Liver (tissue), 9 donors: ENCODE results near the gene STK32C. TPM values are rescaled to one million over a fixed set of nuclear protein-coding genes. Genes with fewer than 3 reads are reported as not detected.

ENCODE experiments used
- DNase-seq: peaks from one replicate; pipeline ENCODE4 v3.0.0-alpha.2; 2017; ENCODE audit warnings: low spot score
- H3K27ac ChIP-seq, 2 donors: one replicate each; pipeline ENCODE4 v1.7.0; 2013; ENCODE audit warnings: inconsistent platforms in 2 of 2, low read length in 2 of 2, control low read depth in 1 of 2, low read depth in 1 of 2, mild to moderate bottlenecking in 1 of 2
- H3K27me3 ChIP-seq, 4 donors: one replicate each; pipeline versions ENCODE4 v1.6.1 to v1.7.0; 2013; ENCODE audit warnings: low read length in 3 of 4, inconsistent platforms in 1 of 4, mild to moderate bottlenecking in 1 of 4, moderate library complexity in 1 of 4; ENCODE audit not compliant: control insufficient read depth in 4 of 4, insufficient read depth in 4 of 4
- H3K36me3 ChIP-seq, 4 donors: one replicate each; pipeline versions ENCODE4 v1.6.1 to v1.7.0; 2013; ENCODE audit warnings: low read length in 3 of 4, mild to moderate bottlenecking in 3 of 4, low read depth in 1 of 4, moderate library complexity in 1 of 4; ENCODE audit not compliant: control insufficient read depth in 4 of 4, insufficient read depth in 3 of 4
- H3K4me1 ChIP-seq, 4 donors: one replicate each; pipeline versions ENCODE4 v1.6.1 to v1.7.0; 2013; ENCODE audit warnings: low read length in 3 of 4, mild to moderate bottlenecking in 3 of 4, moderate library complexity in 1 of 4; ENCODE audit not compliant: control insufficient read depth in 4 of 4, insufficient read depth in 4 of 4
- H3K4me3 ChIP-seq, 3 donors: one replicate each; pipeline versions ENCODE4 v1.6.1 to v1.7.0; 2013; ENCODE audit warnings: low read length in 3 of 3, control low read depth in 1 of 3, low read depth in 1 of 3, mild to moderate bottlenecking in 1 of 3
- H3K9ac ChIP-seq, 2 donors: one replicate each; pipeline ENCODE4 v1.7.0; 2013; ENCODE audit warnings: low read length in 2 of 2, mild to moderate bottlenecking in 2 of 2, moderate library complexity in 2 of 2, control low read depth in 1 of 2, low read depth in 1 of 2
- H3K9me3 ChIP-seq, 4 donors: one replicate each; pipeline versions ENCODE4 v1.6.1 to v1.7.0; 2013; ENCODE audit warnings: low read length in 3 of 4; ENCODE audit not compliant: control insufficient read depth in 4 of 4
- ATF3 ChIP-seq: IDR thresholded peaks from 2 replicates; pipeline ENCODE4 v1.6.1; 2016; ENCODE audit warnings: antibody characterized with exemption
- CTCF ChIP-seq: fragments of 150-350 bp; IDR thresholded peaks from 2 replicates; pipeline ENCODE4 v1.5.1; 2017; ENCODE audit warnings: improper control_type of control experiment, low read depth, low read length; ENCODE audit not compliant: missing input control
- EGR1 ChIP-seq, 2 donors: IDR thresholded peaks; 2 replicates each; pipeline ENCODE4 v1.6.1; 2016 to 2018; ENCODE audit warnings: antibody characterized with exemption in 2 of 2, low read depth in 2 of 2
- FOXA1 ChIP-seq: IDR thresholded peaks from 2 replicates; pipeline ENCODE4 v1.6.1; 2016; ENCODE audit warnings: antibody characterized with exemption
- GABPA ChIP-seq, 2 donors: IDR thresholded peaks in 1 of 2; conservative IDR thresholded peaks in 1 of 2; 2 replicates each; pipeline ENCODE4 v1.6.1; 2016; ENCODE audit warnings: antibody characterized with exemption in 2 of 2, mild to moderate bottlenecking in 1 of 2, moderate library complexity in 1 of 2
- HNF4G ChIP-seq: IDR thresholded peaks from 2 replicates; pipeline ENCODE4 v1.6.1; 2016; ENCODE audit warnings: antibody characterized with exemption
- JUND ChIP-seq, 2 donors: IDR thresholded peaks; 2 replicates each; pipeline ENCODE4 v1.6.1; 2016; ENCODE audit warnings: antibody characterized with exemption in 2 of 2
- MAX ChIP-seq: IDR thresholded peaks from 2 replicates; pipeline ENCODE4 v1.6.1; 2016; ENCODE audit warnings: antibody characterized with exemption
- NR2F2 ChIP-seq: IDR thresholded peaks from 2 replicates; pipeline ENCODE4 v1.6.1; 2016; ENCODE audit warnings: antibody characterized with exemption
- RAD21 ChIP-seq, 2 donors: IDR thresholded peaks; 2 replicates each; pipeline ENCODE4 v1.6.1; 2016; ENCODE audit warnings: antibody characterized with exemption in 2 of 2, mild to moderate bottlenecking in 2 of 2
- REST ChIP-seq: IDR thresholded peaks from 2 replicates; pipeline ENCODE4 v1.6.1; 2016; ENCODE audit warnings: antibody characterized with exemption, mild to moderate bottlenecking
- SP1 ChIP-seq: IDR thresholded peaks from 2 replicates; pipeline ENCODE4 v1.6.1; 2018; ENCODE audit warnings: antibody characterized with exemption, mild to moderate bottlenecking
- TAF1 ChIP-seq: conservative IDR thresholded peaks from 2 replicates; pipeline ENCODE4 v1.6.1; 2016; ENCODE audit warnings: antibody characterized with exemption, mild to moderate bottlenecking
- YY1 ChIP-seq: IDR thresholded peaks from 2 replicates; pipeline ENCODE4 v1.6.1; 2016; ENCODE audit warnings: antibody characterized with exemption, mild to moderate bottlenecking
- WGBS: extraction: QIAGEN DNeasy Blood & Tissue Kit; methylation state at CpG from one replicate; pipeline ENCODE4 v1.1.7; 2013; 5-methylcytosine and 5-hydroxymethylcytosine counted together
- polyA plus RNA-seq, 2 donors: library from polyadenylated mRNA; stranded (reverse) in 1 of 2; unstranded in 1 of 2; fragments of 200-250 nt in 1 of 2; fragments of >200 nt in 1 of 2; fragmentation: Nextera tagmentation in 1 of 2; extraction: Ambion mirVana in 1 of 2; gene quantifications; one replicate each; pipeline versions ENCODE4 v1.2.1 to v1.2.3, GENCODE V29; 2013 to 2015
- total RNA-seq, 2 donors: library from RNA; depleted of rRNA; stranded (reverse); fragments of >200 nt; gene quantifications; one replicate each; pipeline ENCODE4 v1.2.3, GENCODE V29; 2014
- donor health status: healthy.
- donor health status: healthy.
- donor health status: healthy.
- donor health status: healthy.
- donor health status: healthy.

The STK32C gene
- total and polyA plus RNA-seq, 4 donors: 1.8 to 4.6 (median 2.2) TPM

- Histone ChIP-seq H3K9me3 (no peaks in the 10 kb centered on the region), H3K4me1 (no peaks in the 10 kb centered on the region), H3K4me3 (no peak overlapping the region), H3K27ac (no peak overlapping the region), H3K27me3 (peaks cover 0 to 2% (median 0%) of the 10 kb centered on the region in 4 donors), H3K36me3 (no peaks in the 10 kb centered on the region), H3K9ac (no peak overlapping the region)
- no peak for TF ChIP-seq EGR1 (IDR thresholded peaks at IDR 0.05; ENCODE audit: low read depth in 2 of 2)
- TF ChIP-seq MAX: no peak
- no peak for TF ChIP-seq RAD21 (IDR thresholded peaks at IDR 0.05)
- no peak for TF ChIP-seq HNF4G
- no peak for TF ChIP-seq NR2F2
- no peak for TF ChIP-seq YY1
- no peak for DNase-seq
- WGBS: 61% methylated on average over 36 of the region's 36 CpGs
Observed at GRCh38 chr10:132282667-132283603, 24.8 kb downstream of the STK32C start.

- H3K27ac ChIP-seq: no peak overlapping the region
- TF ChIP-seq TAF1 (no peak), REST (no peak), JUND (IDR thresholded peaks at IDR 0.05) (no peak), GABPA (IDR thresholded peaks at IDR 0.05 in 1 of 2, conservative IDR thresholded peaks at IDR 0.05 in 1 of 2) (no peak), NR2F2 (no peak), ATF3 (no peak), CTCF (no peak), RAD21 (IDR thresholded peaks at IDR 0.05) (no peak), HNF4G (no peak), SP1 (no peak), EGR1 (IDR thresholded peaks at IDR 0.05; ENCODE audit: low read depth in 2 of 2) (no peak), FOXA1 (no peak)
- WGBS: 65% methylated on average over 34 of the region's 34 CpGs
- no peaks in the 10 kb centered on the region for H3K36me3 ChIP-seq
- H3K4me1 ChIP-seq: no peaks in the 10 kb centered on the region
- H3K27me3 ChIP-seq: peaks cover 0 to 2% (median 0%) of the 10 kb centered on the region in 4 donors
- no peaks in the 10 kb centered on the region for H3K9me3 ChIP-seq
- H3K9ac ChIP-seq: no peak overlapping the region
- no peak overlapping the region for H3K4me3 ChIP-seq
- DNase-seq: no peak
Observed at GRCh38 chr10:132281915-132282666, 25.7 kb downstream of the STK32C start.
